ENCODE results near the gene TXLNG.

TXLNG gene

GRCh38 chrX:16882169-16882568 is 95.9 kb downstream of the TXLNG start:
- no peak for TF ChIP-seq CTCF (IDR thresholded peaks at IDR 0.05; ENCODE audit: extremely low read depth, missing control alignments)
- DNase-seq (ENCODE audit: low spot score), result no peak

GRCh38 chrX:16882702-16883486 is 96.6 kb downstream of the TXLNG start:
- peak; percentile 38 for TF ChIP-seq CTCF (IDR thresholded peaks at IDR 0.05; ENCODE audit: extremely low read depth, missing control alignments)
- DNase-seq (ENCODE audit: low spot score), result peak; percentile 41

GRCh38 chrX:16883487-16883804 is 97.2 kb downstream of the TXLNG start:
- TF ChIP-seq CTCF (IDR thresholded peaks at IDR 0.05; ENCODE audit: extremely low read depth, missing control alignments), result no peak
- DNase-seq (ENCODE audit: low spot score), result no peak

GRCh38 chrX:16885628-16886027 is 99.4 kb downstream of the TXLNG start:
- peak; percentile 8 for DNase-seq (ENCODE audit: low spot score)

GRCh38 chrX:16892504-16893362 is 106.5 kb downstream of the TXLNG start:
- DNase-seq (ENCODE audit: low spot score), result peak; percentile 49
- TF ChIP-seq CTCF (IDR thresholded peaks at IDR 0.05; ENCODE audit: extremely low read depth, missing control alignments), result peak; percentile 53

More at GRCh38 chrX:16885628-16886027, 99.4 kb downstream of the TXLNG start:
- no peak for TF ChIP-seq CTCF (IDR thresholded peaks at IDR 0.05; ENCODE audit: extremely low read depth, missing control alignments)

All from GM20000 (cell line).